Right lobe of liver (tissue), 6 donors: ENCODE results near the gene TXNDC8. TPM values are rescaled to one million over a fixed set of nuclear protein-coding genes. Genes with fewer than 3 reads are reported as not detected.

Experiments used
- ATAC-seq, 4 donors: fragments of 200-7000 bp; cut with Tn5 transposase; one replicate each; pipeline ENCODE4 v1.9.1; 2020; ENCODE audit warnings: mild to moderate bottlenecking in 4 of 4, moderate library complexity in 4 of 4
- DNase-seq, 3 donors: peaks; one replicate each; pipeline ENCODE4 v3.0.0-alpha.2; 2020
- H3K27ac ChIP-seq, 3 donors: fragments of 200-600 bp; one replicate each; pipeline ENCODE4 v1.8.0; 2022
- H3K27me3 ChIP-seq, 2 donors: fragments of 200-600 bp; one replicate each; pipeline ENCODE4 v1.8.0; 2022
- H3K36me3 ChIP-seq, 4 donors: fragments of 200-600 bp; sonication (generic) in 1 of 4; one replicate each; pipeline versions ENCODE4 v1.5.1 to v1.8.0; 2017 to 2022; ENCODE audit warnings: control low read depth in 1 of 4
- H3K4me1 ChIP-seq, 4 donors: fragments of 200-600 bp; sonication (generic) in 1 of 4; one replicate each; pipeline versions ENCODE4 v1.5.1 to v1.8.0; 2017 to 2022; ENCODE audit warnings: control low read depth in 1 of 4
- H3K4me3 ChIP-seq, 3 donors: fragments of 200-600 bp; one replicate each; pipeline ENCODE4 v1.8.0; 2022
- H3K9me3 ChIP-seq, 4 donors: fragments of 200-600 bp; sonication (generic) in 1 of 4; one replicate each; pipeline versions ENCODE4 v1.5.1 to v1.8.0; 2017 to 2022; ENCODE audit warnings: control low read depth in 1 of 4
- CTCF ChIP-seq, 4 donors: fragments of 200-600 bp in 3 of 4; fragments of 450-650 bp in 1 of 4; IDR thresholded peaks; one replicate each; pipeline versions ENCODE4 v1.5.1 to v1.8.0; 2016 to 2022; ENCODE audit warnings: antibody characterized with exemption in 4 of 4, mild to moderate bottlenecking in 2 of 4
- POLR2A ChIP-seq: fragments of 450-650 bp; IDR thresholded peaks from one replicate; pipeline ENCODE4 v1.6.1; 2017; ENCODE audit warnings: antibody characterized with exemption, mild to moderate bottlenecking
- WGBS: methylation state at CpG from one replicate; pipeline ENCODE4 v1.1.6; 2018; ENCODE audit warnings: low coverage, low lambda C conversion rate; ENCODE audit not compliant: insufficient coverage; ENCODE audit errors: missing lambda C conversion rate; 5-methylcytosine and 5-hydroxymethylcytosine counted together
- intact Hi-C, 2 donors: fragments of 100-400 bp; cut with DNase I; formaldehyde crosslinking; loops; one replicate each; pipeline versions ENCODE4 v1.11.2 to v1.14.1; 2022
- total RNA-seq, 6 experiments: library from RNA; depleted of rRNA in 2 of 6; stranded (reverse); fragments of >200 nt in 2 of 6; fragmentation: NEBNext Ultra II Directional in 3 of 6; extraction: Animal tissue kit (Norgen Biotek cat#: 25700) in 3 of 6; gene quantifications; one replicate each; pipeline versions ENCODE4 v1.1.0 to v1.2.4, GENCODE V29; 2016 to 2023
- donor health status: DM: no; HTN: yes; CAD: no.
- donor health status: DM: no; HTN: no; CAD: no.
- donor health status: DM: no; HTN: no; CAD: no.
- donor health status: DM: no; HTN: yes; CAD: no.
- donor health status: DM: no; HTN: yes; CAD: no.

The TXNDC8 gene
- total RNA-seq, 6 experiments from 2014 or later, result not detected

- 76% methylated on average over 2 of the region's 2 CpGs for WGBS
- intact Hi-C loops, result no loop called here
- no peak for ATAC-seq
Measured at GRCh38 chr9:110355911-110356310, 18.2 kb upstream of the TXNDC8 start.

GRCh38 chr9:110351009-110351467, 13.4 kb upstream of the TXNDC8 start:
- Histone ChIP-seq H3K9me3 (no peaks in the 10 kb centered on the region), H3K4me3 (no peak overlapping the region), H3K27me3 (no peaks in the 10 kb centered on the region), H3K27ac (no peak overlapping the region), H3K36me3 (no peaks in the 10 kb centered on the region), H3K4me1 (no peaks in the 10 kb centered on the region)
- DNase-seq, result no peak
- peak in 1 of 4 donors; percentile 39 for ATAC-seq
- TF ChIP-seq CTCF (IDR thresholded peaks at IDR 0.05) (no peak), POLR2A (no peak)
- WGBS, result 60% methylated on average over 1 of the region's 1 CpG
- intact Hi-C loops, result no loop called here

More at GRCh38 chr9:110355911-110356310, 18.2 kb upstream of the TXNDC8 start:
- TF ChIP-seq POLR2A, result no peak
- no peak for TF ChIP-seq CTCF (IDR thresholded peaks at IDR 0.05)
- no peak for DNase-seq
- Histone ChIP-seq H3K4me1 (no peaks in the 10 kb centered on the region), H3K27me3 (no peaks in the 10 kb centered on the region), H3K4me3 (no peak overlapping the region), H3K36me3 (no peaks in the 10 kb centered on the region), H3K27ac (no peak overlapping the region), H3K9me3 (no peaks in the 10 kb centered on the region)

- ATAC-seq, result no peak
- WGBS, result 38% methylated on average over 2 of the region's 3 CpGs
- Histone ChIP-seq H3K27me3 (no peaks in the 10 kb centered on the region), H3K9me3 (no peaks in the 10 kb centered on the region), H3K36me3 (no peaks in the 10 kb centered on the region), H3K4me3 (no peak overlapping the region), H3K27ac (no peak overlapping the region), H3K4me1 (no peaks in the 10 kb centered on the region)
- DNase-seq, result no peak
- TF ChIP-seq CTCF (IDR thresholded peaks at IDR 0.05) (no peak), POLR2A (no peak)
- intact Hi-C loops, result no loop called here
Measured at GRCh38 chr9:110346325-110346724, 8.7 kb upstream of the TXNDC8 start.

GRCh38 chr9:110344821-110345220, 7.2 kb upstream of the TXNDC8 start:
- Histone ChIP-seq H3K27me3 (no peaks in the 10 kb centered on the region), H3K36me3 (no peaks in the 10 kb centered on the region), H3K4me3 (no peak overlapping the region), H3K9me3 (no peaks in the 10 kb centered on the region), H3K27ac (no peak overlapping the region), H3K4me1 (no peaks in the 10 kb centered on the region)
- ATAC-seq, result no peak
- no peak for DNase-seq
- intact Hi-C loops, result no loop called here
- no peak for TF ChIP-seq POLR2A
- no peak for TF ChIP-seq CTCF (IDR thresholded peaks at IDR 0.05)
- 90% methylated on average over 6 of the region's 6 CpGs for WGBS

- Histone ChIP-seq H3K4me3 (no peak overlapping the region), H3K4me1 (no peaks in the 10 kb centered on the region), H3K9me3 (no peaks in the 10 kb centered on the region), H3K36me3 (no peaks in the 10 kb centered on the region), H3K27me3 (no peaks in the 10 kb centered on the region), H3K27ac (no peak overlapping the region)
- DNase-seq (no peak), ATAC-seq (no peak)
- 89% methylated on average over 5 of the region's 5 CpGs for WGBS
- intact Hi-C loops, result no loop called here
- no peak for TF ChIP-seq POLR2A
- TF ChIP-seq CTCF (IDR thresholded peaks at IDR 0.05), result no peak
Measured at GRCh38 chr9:110343551-110343950, 5.9 kb upstream of the TXNDC8 start.
